Astrocyte (in vitro differentiated cells and primary cell): Measurements from ENCODE around the gene IL31.

Source experiments
- EZH2 ChIP-seq: IDR thresholded peaks from 2 replicates; pipeline ENCODE4 v1.6.1; 2012; ENCODE audit warnings: mild to moderate bottlenecking, low read length, inconsistent platforms; ENCODE audit not compliant: insufficient read depth
- TF ChIP-seq, protein P1 (sequence below): IDR thresholded peaks from 2 replicates; pipeline ENCODE4 v1.5.1; 2011; ENCODE audit warnings: low read depth, mild to moderate bottlenecking, inconsistent platforms, low read length, moderate library complexity; ENCODE audit not compliant: insufficient read depth

GRCh38 chr12:122123051-122123760, 50.8 kb downstream of the IL31 start:
- TF ChIP-seq, protein P1, sequence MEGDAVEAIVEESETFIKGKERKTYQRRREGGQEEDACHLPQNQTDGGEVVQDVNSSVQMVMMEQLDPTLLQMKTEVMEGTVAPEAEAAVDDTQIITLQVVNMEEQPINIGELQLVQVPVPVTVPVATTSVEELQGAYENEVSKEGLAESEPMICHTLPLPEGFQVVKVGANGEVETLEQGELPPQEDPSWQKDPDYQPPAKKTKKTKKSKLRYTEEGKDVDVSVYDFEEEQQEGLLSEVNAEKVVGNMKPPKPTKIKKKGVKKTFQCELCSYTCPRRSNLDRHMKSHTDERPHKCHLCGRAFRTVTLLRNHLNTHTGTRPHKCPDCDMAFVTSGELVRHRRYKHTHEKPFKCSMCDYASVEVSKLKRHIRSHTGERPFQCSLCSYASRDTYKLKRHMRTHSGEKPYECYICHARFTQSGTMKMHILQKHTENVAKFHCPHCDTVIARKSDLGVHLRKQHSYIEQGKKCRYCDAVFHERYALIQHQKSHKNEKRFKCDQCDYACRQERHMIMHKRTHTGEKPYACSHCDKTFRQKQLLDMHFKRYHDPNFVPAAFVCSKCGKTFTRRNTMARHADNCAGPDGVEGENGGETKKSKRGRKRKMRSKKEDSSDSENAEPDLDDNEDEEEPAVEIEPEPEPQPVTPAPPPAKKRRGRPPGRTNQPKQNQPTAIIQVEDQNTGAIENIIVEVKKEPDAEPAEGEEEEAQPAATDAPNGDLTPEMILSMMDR = peak; percentile 63
- no peak for TF ChIP-seq EZH2
